ENCODE data around the gene DENND1B. TPM values are rescaled to one million over a fixed set of nuclear protein-coding genes. Genes with fewer than 3 reads are reported as not detected.

The DENND1B gene
- total and polyA plus RNA-seq, 2 of the 13 experiments (the other 11 are each of a cell fraction or from before 2014, with no cell fraction given), result 2.6 to 5.7 TPM

DNA sequence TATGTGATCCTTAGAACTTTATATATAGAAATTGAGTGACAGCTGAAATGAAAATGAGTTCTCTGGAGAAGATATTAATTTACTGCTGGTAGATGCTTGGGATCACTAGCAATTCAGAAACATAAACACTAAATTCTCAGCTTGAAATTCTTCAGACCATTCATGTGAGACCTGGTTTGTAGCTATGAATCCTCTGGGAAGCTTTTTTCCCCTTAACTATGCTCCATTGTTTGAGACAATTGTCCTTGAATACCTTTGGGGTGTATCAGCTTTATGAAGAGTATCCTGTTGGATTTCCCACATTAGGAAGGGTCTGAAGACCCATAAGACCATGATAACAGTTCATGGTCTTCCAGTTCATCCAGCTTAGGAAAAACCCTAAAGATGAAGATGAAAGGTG, 4.6 kb upstream of the DENND1B start:
- no peaks in the 10 kb centered on the region for H3K36me3 ChIP-seq (replicated peaks in 1 of 2; ENCODE audit: control insufficient read depth in 1 of 2, insufficient read depth in 2 of 2, low read length in 2 of 2)
- no peaks in the 10 kb centered on the region for H3K9me3 ChIP-seq (ENCODE audit: low read length)
- H3K4me1 ChIP-seq (ENCODE audit: insufficient read depth, low read length), result peaks cover 11% of the 10 kb centered on the region
- no peak overlapping the region for H3K4me3 ChIP-seq (replicated peaks in 1 of 3; ENCODE audit: insufficient read depth in 1 of 3, low read depth in 2 of 3, low read length in 3 of 3)
- no peaks in the 10 kb centered on the region for H3K27me3 ChIP-seq (ENCODE audit: control insufficient read depth in 1 of 2, insufficient read depth in 2 of 2, low read length in 2 of 2)
- no peak overlapping the region for H2AFZ ChIP-seq (ENCODE audit: low read length)
- no peak for FAIRE-seq
- in situ Hi-C loops (cut with HindIII; ENCODE audit: extremely low pct_ligation_motif_present, low pct_unique_long_range_greater_than_20kb), result loop anchor here (10.0 kb wide), 1 partner anchor 135 kb away; the partner anchor contains the start of gene LHX9
- ATAC-seq, result no peak
- H3K4me2 ChIP-seq (ENCODE audit: low read depth, low read length), result no peak overlapping the region
- no TSS peak for BruUV-seq (replicated peaks)
- ChIA-PET POLR2A (no interaction called here), CTCF (ENCODE audit: low intra/inter-chr PET ratio, low total read pairs) (no interaction called here)
- H3K9ac ChIP-seq (ENCODE audit: insufficient read depth, low read depth, low read length), result no peak overlapping the region
- intact Hi-C loops (cut with micrococcal nuclease; ENCODE audit: unreplicated experiment), result loop anchor here (5.0 to 10.0 kb wide), 4 partner anchors 85 to 253 kb away; partner anchors contain the start of genes C1orf53 and LHX9
- no peak overlapping the region for H3K27ac ChIP-seq (ENCODE audit: extremely low read length, insufficient read depth, low read length)
- H4K20me1 ChIP-seq (ENCODE audit: insufficient read depth, low read length), result no peaks in the 10 kb centered on the region
- DNase-seq (ENCODE audit: low spot score), result no peak
- no peaks in the 10 kb centered on the region for H3K79me2 ChIP-seq (ENCODE audit: insufficient read depth, low read length)
- TF ChIP-seq ZNF275 (CRISPR knock-in tag; IDR thresholded peaks at IDR 0.05; ENCODE audit: borderline replicate concordance), result no peak
- TF ChIP-seq, protein P1, sequence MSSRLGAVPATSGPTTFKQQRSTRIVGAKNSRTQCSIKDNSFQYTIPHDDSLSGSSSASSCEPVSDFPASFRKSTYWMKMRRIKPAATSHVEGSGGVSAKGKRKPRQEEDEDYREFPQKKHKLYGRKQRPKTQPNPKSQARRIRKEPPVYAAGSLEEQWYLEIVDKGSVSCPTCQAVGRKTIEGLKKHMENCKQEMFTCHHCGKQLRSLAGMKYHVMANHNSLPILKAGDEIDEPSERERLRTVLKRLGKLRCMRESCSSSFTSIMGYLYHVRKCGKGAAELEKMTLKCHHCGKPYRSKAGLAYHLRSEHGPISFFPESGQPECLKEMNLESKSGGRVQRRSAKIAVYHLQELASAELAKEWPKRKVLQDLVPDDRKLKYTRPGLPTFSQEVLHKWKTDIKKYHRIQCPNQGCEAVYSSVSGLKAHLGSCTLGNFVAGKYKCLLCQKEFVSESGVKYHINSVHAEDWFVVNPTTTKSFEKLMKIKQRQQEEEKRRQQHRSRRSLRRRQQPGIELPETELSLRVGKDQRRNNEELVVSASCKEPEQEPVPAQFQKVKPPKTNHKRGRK (CRISPR knock-in tag; IDR thresholded peaks at IDR 0.05), result no peak

DNA sequence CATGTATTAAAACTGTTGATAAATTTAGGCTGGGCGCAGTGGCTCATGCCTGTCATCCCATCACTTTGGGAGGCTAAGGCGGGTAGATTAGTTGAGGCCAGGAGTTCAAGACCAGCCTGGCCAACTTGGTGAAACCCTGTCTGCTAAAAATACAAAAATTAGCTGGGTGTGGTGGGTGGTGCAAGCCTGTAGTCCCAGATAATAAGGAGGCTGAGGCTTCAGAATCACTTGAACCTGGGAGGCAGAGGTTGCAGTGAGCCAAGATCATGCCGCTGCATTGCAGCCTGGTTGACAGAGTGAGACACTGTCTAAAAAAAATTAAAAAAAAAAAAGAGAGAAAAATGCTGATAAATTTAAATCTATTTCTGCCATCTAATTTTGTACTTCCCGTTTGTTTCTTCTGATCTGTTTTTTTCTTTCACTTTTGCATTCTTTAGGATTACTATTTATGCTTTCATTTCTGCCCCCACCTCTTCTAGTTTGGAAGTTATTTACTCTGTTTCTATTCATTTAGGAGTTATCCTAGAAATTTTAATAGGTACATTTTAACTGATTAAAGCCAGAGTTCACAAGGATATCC, 3.2 kb upstream of the DENND1B start:
- no peak for TF ChIP-seq SMAD9 (CRISPR knock-in tag; IDR thresholded peaks at IDR 0.05)
- TF ChIP-seq SAP130 (CRISPR knock-in tag; IDR thresholded peaks at IDR 0.05; ENCODE audit: low read depth), result no peak
- no peak for TF ChIP-seq NFATC3 (CRISPR knock-in tag; IDR thresholded peaks at IDR 0.05)
- TF ChIP-seq, protein P2, sequence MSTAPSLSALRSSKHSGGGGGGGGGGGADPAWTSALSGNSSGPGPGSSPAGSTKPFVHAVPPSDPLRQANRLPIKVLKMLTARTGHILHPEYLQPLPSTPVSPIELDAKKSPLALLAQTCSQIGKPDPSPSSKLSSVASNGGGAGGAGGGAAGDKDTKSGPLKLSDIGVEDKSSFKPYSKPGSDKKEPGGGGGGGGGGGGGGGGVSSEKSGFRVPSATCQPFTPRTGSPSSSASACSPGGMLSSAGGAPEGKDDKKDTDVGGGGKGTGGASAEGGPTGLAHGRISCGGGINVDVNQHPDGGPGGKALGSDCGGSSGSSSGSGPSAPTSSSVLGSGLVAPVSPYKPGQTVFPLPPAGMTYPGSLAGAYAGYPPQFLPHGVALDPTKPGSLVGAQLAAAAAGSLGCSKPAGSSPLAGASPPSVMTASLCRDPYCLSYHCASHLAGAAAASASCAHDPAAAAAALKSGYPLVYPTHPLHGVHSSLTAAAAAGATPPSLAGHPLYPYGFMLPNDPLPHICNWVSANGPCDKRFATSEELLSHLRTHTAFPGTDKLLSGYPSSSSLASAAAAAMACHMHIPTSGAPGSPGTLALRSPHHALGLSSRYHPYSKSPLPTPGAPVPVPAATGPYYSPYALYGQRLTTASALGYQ (CRISPR knock-in tag; IDR thresholded peaks at IDR 0.05), result no peak
- no peak for TF ChIP-seq KLF11 (CRISPR knock-in tag; IDR thresholded peaks at IDR 0.05)
- TF ChIP-seq NR2F6 (IDR thresholded peaks at IDR 0.05), result no peak
- TF ChIP-seq NR2F6 (CRISPR knock-in tag; IDR thresholded peaks at IDR 0.05), result no peak
- TF ChIP-seq HMGA1 (CRISPR knock-in tag; conservative IDR thresholded peaks at IDR 0.05), result no peak
- TF ChIP-seq ZNF891 (CRISPR knock-in tag; IDR thresholded peaks at IDR 0.05), result no peak
- no peak for TF ChIP-seq MXD4 (CRISPR knock-in tag; IDR thresholded peaks at IDR 0.05)
- TF ChIP-seq FIP1L1 (IDR thresholded peaks at IDR 0.05; ENCODE audit: borderline replicate concordance, insufficient read depth, low read depth, low read length), result no peak
- Histone ChIP-seq H3K27me3 (ENCODE audit: control insufficient read depth in 1 of 2, insufficient read depth in 2 of 2, low read length in 2 of 2) (no peaks in the 10 kb centered on the region), H2AFZ (ENCODE audit: low read length) (no peak overlapping the region), H4K20me1 (ENCODE audit: insufficient read depth, low read length) (no peaks in the 10 kb centered on the region), H3K27ac (ENCODE audit: extremely low read length, insufficient read depth, low read length) (no peak overlapping the region), H3K4me2 (ENCODE audit: low read depth, low read length) (no peak overlapping the region), H3K79me2 (ENCODE audit: insufficient read depth, low read length) (no peaks in the 10 kb centered on the region), H3K9me3 (ENCODE audit: low read length) (no peaks in the 10 kb centered on the region), H3K4me3 (replicated peaks in 1 of 3; ENCODE audit: insufficient read depth in 1 of 3, low read depth in 2 of 3, low read length in 3 of 3) (no peak overlapping the region), H3K9ac (ENCODE audit: insufficient read depth, low read depth, low read length) (no peak overlapping the region), H3K36me3 (replicated peaks in 1 of 2; ENCODE audit: control insufficient read depth in 1 of 2, insufficient read depth in 2 of 2, low read length in 2 of 2) (no peaks in the 10 kb centered on the region), H3K4me1 (ENCODE audit: insufficient read depth, low read length) (peaks cover 18% of the 10 kb centered on the region)
- ChIA-PET CTCF (ENCODE audit: low intra/inter-chr PET ratio, low total read pairs) (no interaction called here), POLR2A (no interaction called here)
- DNase-seq (ENCODE audit: low spot score) (no peak), ATAC-seq (no peak), FAIRE-seq (no peak)
- intact Hi-C loops (cut with micrococcal nuclease; ENCODE audit: unreplicated experiment), result loop anchor here (5.0 to 10.0 kb wide), 4 partner anchors 86 to 251 kb away; partner anchors contain the start of genes C1orf53 and LHX9
- BruUV-seq (replicated peaks), result no TSS peak
- in situ Hi-C loops (cut with HindIII; ENCODE audit: extremely low pct_ligation_motif_present, low pct_unique_long_range_greater_than_20kb), result loop anchor here (10.0 kb wide), 1 partner anchor 136 kb away; the partner anchor contains the start of gene LHX9
- WGBS (ENCODE audit: low lambda C conversion rate), result 52% methylated on average over 4 of the region's 4 CpGs
